K562 (cell line): ENCODE data around the gene EEF1AKMT1. TPM values are rescaled to one million over a fixed set of nuclear protein-coding genes. Genes with fewer than 3 reads are reported as not detected.

Source experiments
- ELF4 ChIP-seq: fragments of 450-650 bp; formaldehyde crosslinking; IDR thresholded peaks from 2 replicates; pipeline ENCODE4 v1.4.0; 2022; ENCODE audit warnings: missing genetic modification characterization
- FOXJ2 ChIP-seq: fragments of 200-800 bp; sonication (Bioruptor generic); IDR thresholded peaks from 2 replicates; pipeline ENCODE4 v1.6.1; 2016; ENCODE audit warnings: missing genetic modification characterization, missing compliant biosample characterization
- FUS ChIP-seq: fragments of 200-400 bp; formaldehyde crosslinking; optimal IDR thresholded peaks from 2 replicates; pipeline ENCODE3; 2017; ENCODE audit warnings: low read depth, low read length
- HOXB6 ChIP-seq: fragments of 250-450 bp; sonication (Bioruptor Pico); IDR thresholded peaks from 2 replicates; pipeline ENCODE4 v1.5.1; 2022; ENCODE audit warnings: mild to moderate bottlenecking, borderline replicate concordance
- PHF20 ChIP-seq: fragments of 450-650 bp; IDR thresholded peaks from 2 replicates; pipeline ENCODE4 v1.6.1; 2018; ENCODE audit not compliant: partially characterized antibody
- POLR2G ChIP-seq: fragments of 200-400 bp; formaldehyde crosslinking; IDR thresholded peaks from 2 replicates; pipeline ENCODE4 v1.6.1; 2017; ENCODE audit warnings: low read depth, mild to moderate bottlenecking, antibody characterized with exemption, low read length, moderate library complexity
- PPARD ChIP-seq: fragments of 250-450 bp; sonication (Bioruptor Pico); IDR thresholded peaks from 2 replicates; pipeline ENCODE4 v1.8.0; 2022; ENCODE audit warnings: inconsistent platforms, mild to moderate bottlenecking, moderate library complexity
- PREB ChIP-seq: sonication (generic); formaldehyde crosslinking; IDR thresholded peaks from 2 replicates; pipeline ENCODE4 v1.8.1; 2023; ENCODE audit warnings: mild to moderate bottlenecking, missing genetic modification reagents
- PURB ChIP-seq: sonication (generic); formaldehyde crosslinking; IDR thresholded peaks from 2 replicates; pipeline ENCODE4 v1.9.0; 2021; ENCODE audit warnings: low read depth, mild to moderate bottlenecking, missing genetic modification reagents
- RBM22 ChIP-seq: fragments of 200-400 bp; formaldehyde crosslinking; IDR thresholded peaks from 2 replicates; pipeline ENCODE4 v1.6.1; 2018; ENCODE audit warnings: low read length, low read depth; ENCODE audit not compliant: poor library complexity, severe bottlenecking
- TFE3 ChIP-seq: fragments of 450-650 bp; formaldehyde crosslinking; IDR thresholded peaks from 2 replicates; pipeline ENCODE4 v1.4.0; 2020; ENCODE audit warnings: mild to moderate bottlenecking, mixed read lengths
- THRB ChIP-seq: fragments of 450-650 bp; formaldehyde crosslinking; conservative IDR thresholded peaks from 2 replicates; pipeline ENCODE4 v1.4.0; 2022; ENCODE audit warnings: mild to moderate bottlenecking, missing genetic modification characterization
- ZBTB17 ChIP-seq: fragments of 450-650 bp; formaldehyde crosslinking; IDR thresholded peaks from 2 replicates; pipeline ENCODE4 v1.4.0; 2020; ENCODE audit warnings: mild to moderate bottlenecking
- ZNF239 ChIP-seq: fragments of 250-450 bp; sonication (Bioruptor Pico); IDR thresholded peaks from 2 replicates; pipeline ENCODE4 v1.4.0; 2020; ENCODE audit warnings: mild to moderate bottlenecking
- ZNF263 ChIP-seq: sonication (generic); formaldehyde crosslinking; IDR thresholded peaks from 2 replicates; pipeline ENCODE4 v1.8.0; 2022; ENCODE audit warnings: mild to moderate bottlenecking, missing genetic modification reagents, borderline replicate concordance
- ZNF354B ChIP-seq: fragments of 250-450 bp; sonication (Bioruptor Pico); IDR thresholded peaks from 2 replicates; pipeline ENCODE4 v1.4.0; 2020
- polyA plus RNA-seq, 8 experiments: library from polyadenylated mRNA; depleted of rRNA in 4 of 8; stranded (reverse) in 5 of 8; unstranded in 3 of 8; fragments of >200 nt; fragmentation: Nextera tagmentation in 2 of 8; fragmentation: Illumina TruSeq in 1 of 8; extraction: Ambion mirVana in 2 of 8; extraction: Trizol in 1 of 8; gene quantifications; 2 replicates each; pipeline versions ENCODE4 v1.2.1 to v1.2.3, GENCODE V29; 2011 to 2014; ENCODE audit warnings: inconsistent platforms in 1 of 8, missing spikeins in 1 of 8
- total RNA-seq, 7 experiments: library from RNA; depleted of rRNA in 6 of 7; stranded (reverse); fragments of >200 nt in 6 of 7; fragmentation: Illumina TruSeq in 2 of 7; extraction: Trizol in 2 of 7; gene quantifications; 2 replicates each; pipeline versions ENCODE4 v1.2.1 to v1.2.3, GENCODE V29; 2011 to 2021; ENCODE audit warnings: low replicate concordance in 1 of 7
- TF ChIP-seq, protein P1 (sequence below): fragments of 250-450 bp; sonication (Bioruptor Pico); IDR thresholded peaks from 2 replicates; pipeline ENCODE4 v1.5.0; 2022; ENCODE audit warnings: mild to moderate bottlenecking
- TF ChIP-seq, protein P2 (sequence below), 2 experiments: fragments of 450-650 bp; conservative IDR thresholded peaks; 2 replicates each; pipeline ENCODE4 v1.6.1; 2017; ENCODE audit warnings: mild to moderate bottlenecking in 2 of 2, moderate library complexity in 2 of 2

EEF1AKMT1 gene
- total and polyA plus RNA-seq, 9 of the 15 experiments (the other 6 are each of a cell fraction or from before 2014, with no cell fraction given), result 5.3 to 36.3 (median 7.9) TPM

GRCh38 chr13:20773194-20774080 lies at the start of gene EEF1AKMT1 (continued):
- TF ChIP-seq PPARD (CRISPR knock-in tag) (no peak), THRB (CRISPR knock-in tag) (no peak), ELF4 (CRISPR knock-in tag) (no peak), PURB (CRISPR knock-in tag) (no peak), ZNF239 (CRISPR knock-in tag) (no peak), ZNF263 (CRISPR knock-in tag) (no peak), PHF20 (no peak), FUS (no peak), RBM22 (peak; percentile 45), HOXB6 (no peak), TFE3 (CRISPR knock-in tag) (no peak), ZNF354B (no peak), PREB (CRISPR knock-in tag) (no peak), FOXJ2 (tag) (no peak), POLR2G (peak; percentile 91), ZBTB17 (CRISPR knock-in tag) (no peak)
- TF ChIP-seq, protein P1, sequence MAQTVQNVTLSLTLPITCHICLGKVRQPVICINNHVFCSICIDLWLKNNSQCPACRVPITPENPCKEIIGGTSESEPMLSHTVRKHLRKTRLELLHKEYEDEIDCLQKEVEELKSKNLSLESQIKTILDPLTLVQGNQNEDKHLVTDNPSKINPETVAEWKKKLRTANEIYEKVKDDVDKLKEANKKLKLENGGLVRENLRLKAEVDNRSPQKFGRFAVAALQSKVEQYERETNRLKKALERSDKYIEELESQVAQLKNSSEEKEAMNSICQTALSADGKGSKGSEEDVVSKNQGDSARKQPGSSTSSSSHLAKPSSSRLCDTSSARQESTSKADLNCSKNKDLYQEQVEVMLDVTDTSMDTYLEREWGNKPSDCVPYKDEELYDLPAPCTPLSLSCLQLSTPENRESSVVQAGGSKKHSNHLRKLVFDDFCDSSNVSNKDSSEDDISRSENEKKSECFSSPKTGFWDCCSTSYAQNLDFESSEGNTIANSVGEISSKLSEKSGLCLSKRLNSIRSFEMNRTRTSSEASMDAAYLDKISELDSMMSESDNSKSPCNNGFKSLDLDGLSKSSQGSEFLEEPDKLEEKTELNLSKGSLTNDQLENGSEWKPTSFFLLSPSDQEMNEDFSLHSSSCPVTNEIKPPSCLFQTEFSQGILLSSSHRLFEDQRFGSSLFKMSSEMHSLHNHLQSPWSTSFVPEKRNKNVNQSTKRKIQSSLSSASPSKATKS (CRISPR knock-in tag), result no peak
- TF ChIP-seq, protein P2, sequence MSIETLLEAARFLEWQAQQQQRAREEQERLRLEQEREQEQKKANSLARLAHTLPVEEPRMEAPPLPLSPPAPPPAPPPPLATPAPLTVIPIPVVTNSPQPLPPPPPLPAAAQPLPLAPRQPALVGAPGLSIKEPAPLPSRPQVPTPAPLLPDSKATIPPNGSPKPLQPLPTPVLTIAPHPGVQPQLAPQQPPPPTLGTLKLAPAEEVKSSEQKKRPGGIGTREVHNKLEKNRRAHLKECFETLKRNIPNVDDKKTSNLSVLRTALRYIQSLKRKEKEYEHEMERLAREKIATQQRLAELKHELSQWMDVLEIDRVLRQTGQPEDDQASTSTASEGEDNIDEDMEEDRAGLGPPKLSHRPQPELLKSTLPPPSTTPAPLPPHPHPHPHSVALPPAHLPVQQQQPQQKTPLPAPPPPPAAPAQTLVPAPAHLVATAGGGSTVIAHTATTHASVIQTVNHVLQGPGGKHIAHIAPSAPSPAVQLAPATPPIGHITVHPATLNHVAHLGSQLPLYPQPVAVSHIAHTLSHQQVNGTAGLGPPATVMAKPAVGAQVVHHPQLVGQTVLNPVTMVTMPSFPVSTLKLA (conservative IDR thresholded peaks at IDR 0.05), result peak in 1 of 2 experiments; percentile 67; a peak in 3 of 4 replicates
